ENCODE data around the gene PTDSS2.
"Not testable (repeated sequence)": the region's sequence is repeated elsewhere in the genome, so short reads cannot be mapped to it uniquely, and the experiment has no call there.

PTDSS2 gene

GRCh38 chr11:508956-509355 is 58.9 kb downstream of the PTDSS2 start:
- no peak for DNase-seq

DNA sequence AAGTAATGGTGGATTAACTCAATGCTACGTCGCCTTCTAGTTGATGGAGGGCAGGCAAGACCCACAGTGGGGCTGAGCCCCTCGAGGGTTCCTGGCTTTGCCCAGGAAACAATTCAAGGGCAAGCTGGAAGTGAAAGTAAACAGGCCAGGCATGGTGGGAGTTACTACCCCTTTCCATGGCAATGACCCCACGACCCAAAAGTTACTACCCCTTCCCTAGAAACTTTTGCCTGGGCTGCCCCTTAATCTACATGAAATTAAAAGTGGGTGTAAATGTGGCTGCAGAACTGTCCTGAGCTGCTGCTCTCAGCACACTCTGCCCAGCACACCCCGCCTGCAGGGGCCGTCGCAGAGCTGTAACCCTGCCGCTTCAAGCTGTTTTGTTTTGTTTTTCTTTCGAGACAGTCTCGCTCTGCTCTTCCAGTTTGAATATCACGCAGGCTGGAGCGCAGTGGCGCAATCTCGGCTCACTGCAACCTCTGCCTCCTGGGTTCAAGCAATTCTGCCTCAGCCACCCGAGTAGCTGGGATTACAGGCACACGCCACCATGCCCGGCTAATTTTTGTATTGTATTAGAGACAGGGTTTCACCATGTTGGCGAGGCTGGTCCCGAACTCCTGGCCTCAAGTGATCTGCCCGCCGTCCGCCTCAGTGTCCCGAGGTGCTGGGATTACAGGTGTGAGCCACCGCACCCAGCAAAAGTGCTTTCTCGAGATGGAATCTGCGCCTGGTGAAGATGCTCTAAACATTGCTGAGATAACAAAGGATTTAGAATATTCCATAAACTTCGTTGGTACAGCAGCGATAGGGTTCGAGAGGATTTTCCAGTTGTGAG is 62.9 kb downstream of the PTDSS2 start:
- DNase-seq: no peak

GRCh38 chr11:514606-515005 is 64.5 kb downstream of the PTDSS2 start:
- DNase-seq: no peak

- no peak for DNase-seq
These were observed 65.1 kb downstream of the PTDSS2 start for GRCh38 chr11:515131-515530.

GRCh38 chr11:516400-516799 is 66.3 kb downstream of the PTDSS2 start:
- no peak for DNase-seq

- not testable (repeated sequence) for DNase-seq
These were observed 67.0 kb downstream of the PTDSS2 start for GRCh38 chr11:516918-517685.

DNA sequence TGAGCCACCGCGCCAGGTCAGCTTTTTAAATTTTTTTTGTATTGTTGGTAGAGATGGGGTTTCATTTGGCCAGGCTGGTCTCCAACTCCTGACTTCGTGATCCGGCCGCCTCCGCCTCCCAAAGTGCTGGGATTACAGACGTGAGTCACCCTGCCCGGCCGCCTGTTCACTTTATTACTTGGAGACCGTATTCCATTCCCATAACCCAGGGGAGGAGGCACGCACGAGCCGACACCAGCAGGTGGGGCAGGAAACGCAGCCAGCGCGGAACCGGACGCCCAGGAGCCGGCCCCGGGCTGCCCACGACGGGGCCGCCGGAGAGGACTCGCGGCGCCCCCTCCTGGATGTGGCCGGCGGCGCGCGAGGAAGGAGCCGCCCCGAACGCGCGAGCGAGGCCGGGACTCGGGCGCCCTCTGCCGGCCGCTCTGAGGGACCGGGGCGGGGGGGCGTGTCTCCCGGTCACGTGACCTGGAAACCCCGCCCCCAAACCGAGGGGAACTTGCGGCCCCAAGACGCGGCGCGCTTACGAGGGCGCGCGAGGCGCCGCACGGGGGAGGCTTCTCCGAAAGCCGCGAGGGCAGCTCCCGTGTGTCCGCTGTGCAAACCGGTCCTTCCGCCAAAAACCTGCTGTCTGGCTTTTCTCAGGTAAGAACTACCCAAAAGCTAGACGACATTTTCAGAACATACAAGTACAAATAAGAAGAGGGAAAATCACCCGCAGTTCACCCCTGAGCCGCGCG is 68.6 kb downstream of the PTDSS2 start:
- DNase-seq: peak; percentile 71 to 89

- DNase-seq: no peak
These were observed 70.5 kb downstream of the PTDSS2 start for GRCh38 chr11:520428-521176.

DNA sequence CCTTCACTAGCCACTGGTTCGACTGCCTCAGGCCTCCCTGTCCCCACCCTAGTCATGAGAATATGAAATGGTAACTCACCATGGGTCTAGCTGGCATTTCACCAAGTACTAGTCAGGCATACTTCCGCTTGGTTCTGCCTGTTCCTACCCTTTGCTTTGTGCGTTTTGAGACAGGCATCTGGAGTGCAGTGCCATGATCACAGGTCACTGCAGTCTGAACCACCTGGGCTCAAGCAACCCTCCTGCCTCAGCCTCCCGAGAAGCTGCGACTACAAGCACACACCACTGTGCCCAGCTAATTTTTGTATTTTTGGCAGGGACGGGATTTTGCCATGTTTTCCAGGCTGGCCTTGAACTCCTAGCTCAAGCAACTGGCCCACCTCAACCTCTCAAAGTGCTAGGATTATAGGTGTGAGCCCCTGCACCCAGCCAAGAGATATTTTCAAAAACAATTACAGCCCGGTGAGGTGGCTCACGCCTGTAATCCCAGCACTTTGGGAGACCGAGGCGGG is 71.2 kb downstream of the PTDSS2 start:
- DNase-seq: no peak

DNA sequence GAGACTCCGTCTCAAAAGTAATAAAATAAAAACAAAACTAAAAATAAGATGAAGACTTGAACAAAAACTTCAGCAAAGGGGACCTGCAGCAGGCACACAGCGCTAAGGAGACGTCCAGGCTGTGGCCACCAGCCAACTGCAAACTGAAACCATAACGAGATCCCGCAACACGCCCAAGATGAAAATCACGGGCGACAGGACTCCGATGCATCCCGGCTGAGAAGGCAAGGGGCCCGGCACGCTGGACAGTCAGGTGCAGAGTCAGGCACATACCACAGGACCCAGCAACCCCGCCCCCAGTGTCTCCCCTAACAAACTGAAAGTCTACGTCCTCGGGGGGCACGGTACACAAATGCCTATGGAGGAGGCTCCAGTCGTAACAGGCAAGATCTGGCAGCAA is 76.1 kb downstream of the PTDSS2 start:
- DNase-seq: no peak

- DNase-seq: no peak
These were observed 78.2 kb downstream of the PTDSS2 start for GRCh38 chr11:528166-528814.

DNA sequence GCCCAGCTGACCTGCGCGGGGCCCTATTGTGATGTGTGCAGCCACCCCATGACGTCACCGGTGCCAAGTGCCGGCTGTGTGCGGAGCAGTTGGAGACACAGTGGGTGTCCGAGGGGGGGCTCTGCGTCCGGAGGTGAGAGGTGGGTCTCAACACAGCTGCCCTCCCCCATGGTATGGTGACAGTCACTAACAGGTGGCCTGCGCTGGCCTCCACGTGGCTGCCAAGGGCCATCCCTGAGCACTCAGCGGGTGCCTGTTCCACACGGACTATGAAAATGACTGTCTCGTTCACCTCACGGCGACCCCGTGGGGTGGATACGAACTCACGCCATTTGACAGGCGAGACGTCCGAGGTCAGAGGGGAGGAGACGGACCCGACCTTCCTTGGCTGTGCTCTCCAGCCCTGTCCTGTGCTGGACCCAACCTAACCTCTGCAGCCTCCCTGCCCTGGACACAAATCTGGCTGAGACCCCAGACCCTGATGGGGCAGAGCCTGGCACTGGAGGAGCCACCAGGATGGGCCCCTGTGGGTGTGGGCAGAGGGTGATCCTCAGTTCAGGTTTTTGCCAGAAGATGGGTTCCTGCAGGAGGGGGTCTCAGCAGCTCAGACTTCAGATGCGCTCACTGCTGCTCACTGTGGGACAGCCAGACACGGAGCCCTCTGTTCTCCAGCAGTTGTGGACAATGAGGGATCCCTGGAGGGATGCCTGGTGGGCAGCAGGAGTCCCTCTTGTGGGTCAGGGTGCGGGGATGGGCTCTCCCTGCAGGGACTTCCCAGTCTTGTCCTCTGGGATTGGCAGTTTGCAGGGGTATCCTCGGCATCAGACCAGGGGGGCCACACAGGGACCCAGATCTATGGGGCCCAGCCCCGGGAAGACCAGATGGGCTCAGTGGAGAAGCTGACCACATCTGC is 79.0 kb downstream of the PTDSS2 start:
- DNase-seq: no peak

DNA sequence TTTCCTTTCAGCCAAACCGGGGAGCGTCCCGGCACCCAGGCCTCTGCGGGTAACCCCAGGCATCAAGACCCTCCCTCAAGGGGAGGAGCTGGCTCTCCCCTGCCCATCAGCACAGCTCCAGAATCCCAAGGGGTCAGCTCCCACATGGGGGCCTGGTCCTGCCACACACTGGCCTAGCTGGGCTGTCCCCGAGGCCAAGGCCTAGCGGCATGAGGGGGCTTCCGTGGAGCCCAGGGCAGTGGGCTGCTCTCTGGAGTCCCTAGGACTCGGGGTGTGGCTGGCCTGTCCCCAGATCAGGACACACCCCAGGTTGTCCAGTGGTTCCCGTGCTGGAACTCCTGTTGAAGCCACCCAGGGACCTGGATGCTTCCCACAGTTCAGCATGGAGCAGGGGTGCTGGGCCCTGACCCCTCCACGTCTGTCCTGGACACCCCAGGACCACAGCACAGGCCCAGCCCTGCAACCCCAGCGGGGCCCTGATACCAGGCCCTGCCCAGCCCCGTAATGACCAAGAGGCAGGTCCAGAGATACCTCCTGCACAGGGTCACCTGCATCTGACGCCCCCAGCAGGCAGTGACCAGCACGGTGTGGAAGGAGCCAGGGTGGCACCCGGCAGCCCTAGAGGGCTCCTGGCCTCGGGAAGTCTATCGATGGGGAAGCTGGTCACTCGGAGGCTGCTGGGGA is 79.8 kb downstream of the PTDSS2 start:
- no peak for DNase-seq

DNA sequence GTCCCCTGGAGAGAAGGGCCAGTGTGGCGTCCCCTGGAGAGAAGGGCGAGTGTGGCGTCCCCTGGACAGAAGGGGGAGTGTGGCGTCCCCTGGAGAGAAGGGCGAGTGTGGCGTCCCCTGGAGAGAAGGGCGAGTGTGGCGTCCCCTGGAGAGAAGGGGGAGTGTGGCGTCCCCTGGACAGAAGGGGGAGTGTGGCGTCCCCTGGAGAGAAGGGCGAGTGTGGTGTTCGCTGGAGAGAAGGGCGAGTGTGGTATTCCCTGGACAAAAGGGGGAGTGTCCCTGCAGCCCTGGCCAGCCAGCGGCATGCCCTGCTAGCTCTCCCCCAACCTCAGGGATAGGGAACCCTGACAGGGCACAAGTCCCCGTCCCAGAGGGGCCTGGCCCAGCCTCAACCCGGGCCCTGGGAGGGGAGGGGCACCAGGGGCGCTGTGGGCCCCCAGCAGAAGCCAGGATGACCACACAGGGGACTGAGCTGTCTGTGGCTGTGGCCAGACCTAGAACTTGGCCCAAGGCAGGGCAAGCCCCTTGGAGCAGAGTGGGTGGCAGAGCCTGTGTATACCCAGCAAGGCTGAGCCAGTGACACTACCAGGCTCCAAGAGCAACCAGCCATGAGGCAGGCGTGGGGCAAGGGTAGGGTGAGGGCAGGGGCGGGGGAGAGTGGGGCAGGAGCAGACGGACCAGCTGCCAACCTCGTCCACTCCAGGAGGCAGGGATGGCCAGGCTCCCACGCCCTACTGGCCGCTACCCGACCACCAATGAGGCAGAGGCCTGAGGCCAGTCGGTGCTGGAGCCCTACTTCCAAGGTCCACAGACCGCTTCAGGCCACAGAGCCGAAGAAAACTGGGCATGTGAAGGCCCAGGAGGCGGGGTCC is 81.1 kb downstream of the PTDSS2 start:
- DNase-seq: no peak

DNA sequence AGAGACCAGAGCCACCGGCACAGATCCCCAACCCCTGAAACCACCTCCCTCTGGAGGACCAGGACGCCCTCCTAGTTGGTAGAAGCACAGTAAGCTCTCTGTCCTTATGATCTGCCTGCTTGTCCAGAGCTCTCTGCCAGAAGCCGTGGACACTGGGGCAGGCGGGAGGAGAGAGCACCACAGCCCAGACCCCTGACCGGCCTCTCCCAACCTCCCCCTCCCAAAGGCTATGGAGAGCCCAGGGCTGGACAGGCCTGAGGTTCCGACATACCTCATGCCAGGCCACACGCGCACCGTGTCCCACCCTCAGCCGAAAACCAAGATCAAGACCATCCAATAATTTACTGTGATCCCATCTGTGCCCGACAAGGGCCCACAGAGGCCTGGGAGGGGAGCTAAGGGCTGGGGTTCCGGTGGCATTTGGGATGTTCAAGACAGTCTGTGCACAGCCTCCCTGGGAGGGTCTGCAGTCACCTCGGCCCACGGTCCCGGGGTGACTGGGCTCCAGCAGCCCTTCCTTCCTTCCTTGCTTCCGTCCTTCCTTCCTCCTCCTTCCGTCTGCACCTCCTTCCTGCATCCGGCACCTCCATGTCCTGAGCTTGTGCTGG is 81.9 kb downstream of the PTDSS2 start:
- DNase-seq: no peak

DNA sequence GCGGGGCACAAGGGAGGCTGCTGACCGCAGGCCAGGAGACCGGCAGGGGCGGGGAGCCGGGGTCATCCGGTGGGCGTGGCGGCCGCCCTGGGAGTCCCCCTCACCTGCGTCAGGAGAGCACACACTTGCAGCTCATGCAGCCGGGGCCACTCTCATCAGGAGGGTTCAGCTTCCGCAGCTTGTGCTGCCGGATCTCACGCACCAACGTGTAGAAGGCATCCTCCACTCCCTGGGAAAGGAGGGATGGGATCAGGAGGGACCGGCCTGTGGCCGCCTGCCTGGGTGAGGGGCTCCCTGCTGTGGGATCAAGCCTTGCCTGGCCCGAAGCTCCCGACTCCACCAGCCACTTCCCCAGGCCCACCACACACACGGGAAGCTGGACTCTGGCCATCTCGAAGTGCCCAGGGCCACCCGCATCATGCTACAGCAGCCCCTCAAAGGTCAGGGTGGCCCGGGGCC is 82.5 kb downstream of the PTDSS2 start:
- no peak for DNase-seq

GRCh38 chr11:532986-533585 is 83.0 kb downstream of the PTDSS2 start:
- DNase-seq: no peak
